HG03103 (cell line): ENCODE results near the gene REEP6.

Experiments used
- ATAC-seq: cut with Tn5 transposase; IDR thresholded peaks from one replicate; pipeline ENCODE4 v1.9.1; 2021; ENCODE audit warnings: low read depth; ENCODE audit not compliant: unreplicated experiment

REEP6 gene

DNA sequence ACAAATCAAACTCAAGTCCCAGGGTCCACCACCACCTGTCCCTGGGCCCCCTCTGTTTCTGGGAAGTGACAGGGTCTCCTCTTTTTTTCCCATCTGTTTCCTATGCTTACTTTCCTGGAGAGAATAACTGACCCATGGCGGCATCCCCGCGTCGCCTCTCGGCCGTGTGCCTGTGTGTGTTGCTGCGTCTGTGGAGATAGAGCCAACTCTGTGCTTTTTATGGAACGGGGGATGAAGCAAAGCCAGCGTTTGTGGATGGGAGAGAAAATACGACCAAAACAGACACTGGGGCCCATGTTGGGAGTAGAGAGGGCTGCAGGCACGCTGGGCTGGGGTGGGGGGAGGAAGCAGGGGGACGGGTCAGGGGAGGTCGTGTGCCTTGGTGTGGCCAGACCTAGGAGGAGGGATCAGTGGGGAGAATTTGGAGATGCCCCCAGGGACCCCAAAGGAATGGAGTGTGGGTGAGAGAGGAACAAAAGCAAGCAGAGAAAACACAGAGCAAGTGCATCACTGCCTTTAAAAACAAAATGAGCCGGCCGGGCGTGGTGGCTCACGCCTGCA, 49.5 kb downstream of the REEP6 start:
- ATAC-seq, result no peak
